GM12874 (cell line): Measurements from ENCODE around the gene SPEG.

Experiments
- CTCF ChIP-seq: IDR thresholded peaks from 2 replicates; pipeline ENCODE4 v1.5.1; 2011; ENCODE audit warnings: low read depth, mild to moderate bottlenecking, control low read depth, low read length, moderate library complexity; ENCODE audit not compliant: insufficient read depth

The SPEG gene

DNA sequence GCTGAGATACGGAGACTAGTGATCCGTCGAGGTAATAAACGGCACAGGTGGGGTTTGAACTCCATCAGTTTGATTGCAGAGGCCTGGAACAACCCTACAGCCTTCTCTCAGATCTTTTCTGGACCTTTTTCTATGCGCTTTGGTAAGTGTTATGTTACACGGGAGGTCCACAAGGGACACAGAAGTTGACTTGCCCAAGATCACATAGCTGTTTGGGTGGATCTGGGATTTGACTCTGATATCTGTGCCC lies 45.8 kb upstream of the SPEG start:
- TF ChIP-seq CTCF, result no peak

DNA sequence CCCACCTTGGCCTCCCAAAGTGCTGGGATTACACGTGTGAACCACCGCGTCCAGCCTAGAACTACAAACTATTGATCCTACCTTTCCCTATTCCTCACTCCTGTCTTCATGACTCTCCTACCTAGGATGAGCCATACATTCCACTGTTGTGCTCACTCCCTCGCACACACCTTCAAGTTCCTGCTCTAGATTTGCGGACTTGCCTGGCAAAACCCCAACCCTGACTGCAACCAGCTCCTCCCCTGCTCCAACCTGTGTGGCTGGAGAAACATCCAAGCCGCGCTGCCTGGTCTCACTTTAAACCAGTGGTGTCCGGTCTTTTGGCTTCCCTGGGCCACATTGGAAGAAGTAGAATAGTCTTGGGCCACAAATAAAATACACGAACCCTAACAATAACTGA lies 41.9 kb upstream of the SPEG start:
- TF ChIP-seq CTCF, result no peak

DNA sequence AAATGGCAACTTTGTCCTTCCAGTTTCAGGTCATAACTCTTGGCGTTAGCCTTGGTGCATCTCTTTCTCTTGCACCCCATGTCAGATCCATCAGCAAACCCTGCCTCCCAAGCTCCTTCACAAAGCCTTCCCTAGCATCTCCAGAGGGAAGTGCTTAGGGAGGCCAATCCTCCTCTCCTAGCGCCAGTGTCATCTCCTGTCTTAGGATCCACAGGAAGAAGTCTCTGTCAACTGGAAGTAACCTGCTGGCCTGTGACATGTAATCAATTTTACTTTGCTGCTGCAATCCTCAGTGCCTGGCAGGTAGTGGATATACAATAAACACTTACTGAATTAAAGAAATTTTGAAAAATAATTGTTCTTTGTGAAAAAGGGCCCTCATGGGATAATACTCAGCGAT lies 39.0 kb upstream of the SPEG start:
- TF ChIP-seq CTCF, result no peak

- TF ChIP-seq CTCF, result no peak
Observed at GRCh38 chr2:219396863-219397457, 37.7 kb upstream of the SPEG start.

GRCh38 chr2:219398721-219399363 lies 35.8 kb upstream of the SPEG start:
- TF ChIP-seq CTCF, result no peak

- TF ChIP-seq CTCF, result no peak
Observed at GRCh38 chr2:219399716-219400478, 34.7 kb upstream of the SPEG start.

DNA sequence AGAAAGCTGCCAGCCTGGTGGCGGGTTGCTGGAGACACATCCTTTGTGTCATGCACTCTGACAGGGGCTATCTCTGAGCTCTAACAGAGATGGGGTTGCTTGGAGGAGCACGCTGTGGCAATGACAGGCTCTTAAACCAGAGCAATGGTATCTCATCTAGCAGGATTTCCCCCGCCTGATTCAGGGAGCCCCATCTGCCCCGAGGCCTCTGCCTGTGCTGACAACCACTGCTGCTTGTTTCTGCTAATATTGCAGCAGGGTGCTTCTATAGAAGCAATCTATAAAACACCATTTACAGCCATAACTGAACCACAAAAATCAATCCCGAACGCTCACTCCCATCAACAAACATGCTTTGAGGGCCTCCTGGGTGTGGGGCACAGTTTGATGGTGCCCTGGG lies 34.1 kb upstream of the SPEG start:
- no peak for TF ChIP-seq CTCF
